ENCODE results near the gene TMPRSS3.

TMPRSS3 gene

GRCh38 chr21:42356046-42356445 is 39.8 kb downstream of the TMPRSS3 start:
- no peak for TF ChIP-seq CTCF (IDR thresholded peaks at IDR 0.05)

GRCh38 chr21:42353623-42354022 is 42.2 kb downstream of the TMPRSS3 start:
- no peak for DNase-seq (ENCODE audit: low spot score)

More at GRCh38 chr21:42356046-42356445, 39.8 kb downstream of the TMPRSS3 start:
- no peak overlapping the region for H3K4me3 ChIP-seq
- no peak for DNase-seq (ENCODE audit: low spot score)
- H3K27ac ChIP-seq: no peak overlapping the region

GRCh38 chr21:42352441-42353095 is 43.3 kb downstream of the TMPRSS3 start:
- H3K4me3 ChIP-seq: no peak overlapping the region
- no peak overlapping the region for H3K27ac ChIP-seq
- no peak for DNase-seq (ENCODE audit: low spot score)
- no peak for TF ChIP-seq CTCF (IDR thresholded peaks at IDR 0.05)

More at GRCh38 chr21:42353623-42354022, 42.2 kb downstream of the TMPRSS3 start:
- no peak for TF ChIP-seq CTCF (IDR thresholded peaks at IDR 0.05)
- H3K4me3 ChIP-seq: no peak overlapping the region
- no peak overlapping the region for H3K27ac ChIP-seq

- no peak overlapping the region for H3K27ac ChIP-seq
- no peak overlapping the region for H3K4me3 ChIP-seq
- TF ChIP-seq CTCF (IDR thresholded peaks at IDR 0.05): no peak
- peak; percentile 31 for DNase-seq (ENCODE audit: low spot score)
Observed at GRCh38 chr21:42351626-42352440, 44.0 kb downstream of the TMPRSS3 start.

- peak; percentile 54 for DNase-seq (ENCODE audit: low spot score)
Observed at GRCh38 chr21:42350927-42351426, 44.9 kb downstream of the TMPRSS3 start, which contains the start of gene TFF2. Gene TFF2, minus strand, starts transcription at chr21:42350994. Its CDS starts 37 bp downstream, at chr21:42350957.

GRCh38 chr21:42350318-42350910 is 45.4 kb downstream of the TMPRSS3 start:
- no peak overlapping the region for H3K4me3 ChIP-seq
- no peak for TF ChIP-seq CTCF (IDR thresholded peaks at IDR 0.05)
- peak; percentile 38 for DNase-seq (ENCODE audit: low spot score)
- no peak overlapping the region for H3K27ac ChIP-seq

More at GRCh38 chr21:42350927-42351426, 44.9 kb downstream of the TMPRSS3 start, which contains the start of gene TFF2:
- H3K4me3 ChIP-seq: no peak within 1 kb of the TSS
- no peak within 1 kb of the TSS for H3K27ac ChIP-seq
- no peak for TF ChIP-seq CTCF (IDR thresholded peaks at IDR 0.05)
